ENCODE data around the gene PRLH.

GRCh38 chr2:237590272-237591140, 24.1 kb downstream of the PRLH start, which contains the start of gene RAB17:
- TF ChIP-seq CTCF (IDR thresholded peaks at IDR 0.05; ENCODE audit: insufficient read depth, low read depth, low read length) (no peak), EZH2 (IDR thresholded peaks at IDR 0.05; ENCODE audit: insufficient read depth, low read length) (no peak)
